HL-60 (cell line): ENCODE results near the gene WDR19.
A peak's percentile ranks its signal among the peaks of the same experiment; 100 is the strongest.

Experiments used
- CTCF ChIP-seq: IDR thresholded peaks from one replicate; pipeline ENCODE4 v1.5.1; 2011; ENCODE audit warnings: low read length, control low read depth, inconsistent platforms; ENCODE audit not compliant: insufficient read depth
- POLR2AphosphoS5 ChIP-seq: IDR thresholded peaks from 2 replicates; pipeline ENCODE4 v1.6.1; 2012; ENCODE audit warnings: low read depth
- REST ChIP-seq: IDR thresholded peaks from 2 replicates; pipeline ENCODE4 v1.6.1; 2012; ENCODE audit warnings: low read depth; ENCODE audit not compliant: insufficient replicate concordance
- SPI1 ChIP-seq: IDR thresholded peaks from 2 replicates; pipeline ENCODE4 v1.6.1; 2012; ENCODE audit warnings: low read depth, mild to moderate bottlenecking, borderline replicate concordance

GRCh38 chr4:39331191-39331590 is 148.9 kb downstream of the WDR19 start:
- no peak for TF ChIP-seq CTCF
- TF ChIP-seq REST, result no peak
- no peak for TF ChIP-seq POLR2AphosphoS5
- peak; percentile 28; the same call in 1 of the 2 replicates for TF ChIP-seq SPI1
